Brain pericyte (primary cell): Measurements from ENCODE around the gene COL4A6.

Experiments
- DNase-seq: peaks from one replicate; pipeline ENCODE4 v3.0.0-alpha.2; 2012; ENCODE audit warnings: low read depth, low spot score

COL4A6 gene

GRCh38 chrX:108159028-108159670 is 279.1 kb downstream of the COL4A6 start:
- DNase-seq: no peak

GRCh38 chrX:108157628-108158027 is 280.6 kb downstream of the COL4A6 start:
- no peak for DNase-seq

GRCh38 chrX:108156934-108157466 is 281.2 kb downstream of the COL4A6 start:
- no peak for DNase-seq

- no peak for DNase-seq
Measured at GRCh38 chrX:108156082-108156481, 282.1 kb downstream of the COL4A6 start.

GRCh38 chrX:108148524-108148923 is 289.7 kb downstream of the COL4A6 start:
- no peak for DNase-seq

- no peak for DNase-seq
Measured at GRCh38 chrX:108138814-108139702, 299.2 kb downstream of the COL4A6 start.

DNA sequence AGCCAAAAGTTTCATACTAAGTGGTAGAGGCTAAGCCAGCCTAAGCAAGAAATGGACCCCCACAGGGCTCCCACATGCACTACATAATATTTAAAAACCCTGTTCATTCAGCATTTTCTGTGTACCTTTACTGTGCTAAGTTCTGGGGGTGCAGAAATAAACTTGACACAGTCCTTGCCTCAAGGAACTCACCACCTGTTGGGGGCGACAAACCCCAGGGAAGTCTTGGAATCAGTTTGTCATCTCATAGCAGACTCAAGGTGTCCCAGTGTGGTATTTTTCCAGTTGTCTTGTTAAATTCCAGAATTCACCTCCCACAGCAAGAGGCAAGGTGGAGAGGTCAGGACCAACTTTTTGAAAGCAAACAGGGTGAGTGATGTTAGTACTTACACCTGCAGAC is 303.5 kb downstream of the COL4A6 start:
- DNase-seq: no peak

- DNase-seq: no peak
Measured at GRCh38 chrX:108132876-108133275, 305.3 kb downstream of the COL4A6 start.

DNA sequence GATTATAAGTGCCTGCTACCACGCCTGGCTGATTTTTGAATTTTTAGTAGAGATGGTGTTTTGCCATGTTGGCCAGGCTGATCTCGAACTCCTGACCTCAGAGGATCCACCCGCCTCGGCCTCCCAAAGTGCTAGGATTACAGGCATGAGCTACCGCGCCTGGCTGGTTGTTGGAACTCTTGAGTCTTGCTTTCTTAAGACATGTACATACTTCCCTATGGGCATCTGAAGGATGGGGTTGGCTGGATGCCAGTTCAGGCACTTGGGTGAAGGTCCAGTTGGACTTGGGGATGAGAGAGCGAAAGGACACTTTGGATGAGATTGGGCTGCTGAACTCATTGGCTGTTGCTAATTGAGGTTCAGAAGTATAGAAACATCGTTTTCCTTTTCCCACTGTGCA is 306.2 kb downstream of the COL4A6 start:
- DNase-seq: no peak

- no peak for DNase-seq
Measured at GRCh38 chrX:108131471-108131870, 306.8 kb downstream of the COL4A6 start.

DNA sequence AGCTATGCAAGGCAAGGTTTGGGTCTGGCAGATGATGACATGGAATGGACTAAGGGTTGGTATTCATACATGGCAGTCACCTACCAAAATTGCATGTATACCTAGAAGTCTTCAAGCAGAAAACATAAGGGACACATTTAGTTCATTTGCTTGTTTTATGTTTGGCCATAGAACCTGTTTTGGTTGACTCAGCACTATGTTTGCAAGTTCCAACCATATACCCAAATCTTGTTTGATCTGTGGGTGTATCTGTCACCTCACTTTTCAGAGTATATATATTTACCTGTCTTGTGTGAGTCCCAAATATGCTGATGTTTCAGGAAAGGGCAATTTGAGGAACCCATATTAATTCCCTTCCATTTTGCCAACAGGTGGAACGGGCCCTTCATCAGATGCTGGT is 307.3 kb downstream of the COL4A6 start:
- no peak for DNase-seq

GRCh38 chrX:108127152-108127551 is 311.1 kb downstream of the COL4A6 start:
- no peak for DNase-seq

GRCh38 chrX:108126661-108127060 is 311.6 kb downstream of the COL4A6 start:
- no peak for DNase-seq

DNA sequence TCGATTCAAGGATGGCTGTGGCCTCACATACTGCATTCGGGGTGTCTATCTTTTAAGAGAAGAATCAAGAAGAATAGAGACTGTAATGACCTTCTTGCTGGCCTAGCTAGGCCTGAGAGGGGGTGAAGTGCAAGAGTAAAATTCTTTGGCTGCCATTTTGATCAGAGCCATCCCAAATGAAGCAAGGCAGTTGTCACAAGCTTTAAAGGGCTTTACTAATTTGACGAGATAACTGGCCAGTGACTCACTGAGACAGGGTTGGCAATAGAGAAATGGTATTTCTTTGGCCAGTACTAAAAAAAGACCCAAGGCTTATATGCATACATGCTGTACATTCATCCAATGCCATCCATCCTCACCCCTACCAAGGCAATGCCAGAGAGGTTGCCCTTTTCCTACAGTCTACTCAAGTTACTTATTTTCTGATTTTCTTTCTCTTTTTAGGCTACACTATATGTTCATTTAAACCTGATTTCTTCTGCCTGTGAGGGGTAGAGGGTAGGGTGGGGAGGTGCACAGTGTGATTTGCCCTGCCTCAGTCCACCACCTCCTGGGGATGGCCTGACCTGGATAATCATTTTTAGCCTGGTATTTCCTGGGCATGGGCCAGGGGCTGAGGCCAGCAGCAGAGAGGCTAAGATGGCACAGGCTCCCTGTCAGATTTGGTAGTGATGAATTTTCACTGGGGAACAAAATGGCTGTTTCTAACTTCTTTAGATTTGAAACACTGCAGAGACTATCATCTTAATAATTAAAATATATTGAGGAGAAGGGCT is 314.4 kb downstream of the COL4A6 start:
- DNase-seq: no peak

- DNase-seq: no peak
Measured at GRCh38 chrX:108122748-108123147, 315.5 kb downstream of the COL4A6 start.

GRCh38 chrX:108121291-108121690 is 316.9 kb downstream of the COL4A6 start:
- no peak for DNase-seq

DNA sequence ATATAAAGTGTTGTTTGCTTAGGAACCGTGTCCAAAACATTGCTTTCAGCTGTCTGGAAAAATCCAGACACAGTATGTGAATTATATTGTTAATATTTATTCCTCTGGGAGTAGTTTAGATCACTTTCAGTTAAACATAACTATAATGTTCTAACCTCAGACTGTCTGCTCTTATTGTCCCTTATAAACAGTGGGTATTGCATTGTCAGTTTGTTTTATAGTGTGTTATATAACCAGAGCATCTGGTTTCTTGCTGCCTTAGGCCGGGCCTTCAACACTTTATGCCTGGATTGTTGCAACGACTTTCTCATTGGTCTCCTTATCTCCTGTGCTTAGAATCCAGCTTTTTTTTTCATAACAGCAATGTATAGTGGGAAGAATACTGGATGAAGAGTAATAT is 320.2 kb downstream of the COL4A6 start:
- DNase-seq: no peak

- no peak for DNase-seq
Measured at GRCh38 chrX:108114541-108114940, 323.7 kb downstream of the COL4A6 start.
